H1 (cell line): ENCODE measurements around the gene CHSY3. TPM values are rescaled to one million over a fixed set of nuclear protein-coding genes. Genes with fewer than 3 reads are reported as not detected.

ENCODE experiments used
- ASH2L ChIP-seq: fragments of 200-600, 300-600 bp; sonication (generic); IDR thresholded peaks from one replicate; pipeline ENCODE4 v1.7.1; 2017; ENCODE audit warnings: low read length
- RNF2 ChIP-seq: fragments of 200-900, 300-1000 bp; sonication (generic); IDR thresholded peaks from 2 replicates; pipeline ENCODE4 v1.7.1; 2016; ENCODE audit warnings: borderline replicate concordance, low read depth, mild to moderate bottlenecking, antibody characterized with exemption, low read length; ENCODE audit not compliant: poor library complexity, severe bottlenecking; ENCODE audit errors: missing control alignments
- SUZ12 ChIP-seq: fragments of 200-600 bp; sonication (generic); IDR thresholded peaks from 2 replicates; pipeline ENCODE4 v1.6.1; 2012; ENCODE audit warnings: mild to moderate bottlenecking, inconsistent platforms, low read length, moderate library complexity, mixed read lengths
- polyA plus RNA-seq, 7 experiments: library from polyadenylated mRNA; depleted of rRNA in 3 of 7; stranded (reverse) in 5 of 7; unstranded in 2 of 7; fragments of >200 nt in 5 of 7; fragments of 200-250 nt in 2 of 7; gene quantifications; 1 replicate in 5 of 7; 2 replicates in 1 of 7; 4 replicates in 1 of 7; pipeline versions ENCODE4 v1.2.1 to v1.2.3, GENCODE V29; 2011 to 2013; ENCODE audit warnings: missing spikeins in 2 of 7, mixed read lengths in 2 of 7
- total RNA-seq: library from RNA; stranded (reverse); fragmentation: NEBNext Ultra II Directional; extraction: Animal tissue kit (Norgen Biotek cat#: 25700); gene quantifications from 2 replicates; pipeline ENCODE4 v1.2.1, GENCODE V29; 2021

The CHSY3 gene
- total and polyA plus RNA-seq, 2 of the 8 experiments (the other 6 are each of a cell fraction or from before 2014, with no cell fraction given) = 0.24 to 1.8 TPM

DNA sequence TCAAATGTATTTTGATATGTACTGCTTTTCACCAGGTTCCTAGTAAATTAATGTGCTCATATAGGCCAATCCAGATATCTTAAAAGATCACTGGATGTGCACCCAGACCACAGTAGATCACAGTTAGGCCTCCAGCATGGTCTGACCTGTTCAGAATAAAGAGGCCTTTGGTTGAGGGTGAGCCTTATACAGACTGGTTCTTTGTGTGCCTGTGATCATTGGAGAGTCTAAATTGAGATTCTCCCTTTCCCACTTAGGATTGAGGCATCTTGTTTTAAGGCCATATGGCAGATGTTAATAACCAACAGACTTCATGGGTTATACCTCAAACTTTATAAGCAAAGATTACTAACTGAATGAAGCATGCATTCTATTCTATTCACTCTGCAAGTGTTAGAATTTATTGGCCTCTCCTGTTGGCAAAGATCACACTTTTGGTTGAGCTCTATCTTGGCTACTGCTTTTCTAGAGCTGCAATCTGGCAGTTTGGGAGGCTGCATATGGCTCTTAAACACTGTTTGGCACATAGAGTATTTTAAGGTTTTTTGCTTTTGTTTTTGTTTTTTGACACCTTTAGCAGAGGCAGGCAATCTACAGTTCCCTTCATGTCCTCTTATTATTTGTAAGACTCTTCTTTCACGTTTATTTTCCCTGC is 8.5 kb downstream of the CHSY3 start (continued):
- TF ChIP-seq ASH2L (no peak), SUZ12 (no peak), RNF2 (no peak)
